ENCODE data around the gene LYPLAL1.

DNA sequence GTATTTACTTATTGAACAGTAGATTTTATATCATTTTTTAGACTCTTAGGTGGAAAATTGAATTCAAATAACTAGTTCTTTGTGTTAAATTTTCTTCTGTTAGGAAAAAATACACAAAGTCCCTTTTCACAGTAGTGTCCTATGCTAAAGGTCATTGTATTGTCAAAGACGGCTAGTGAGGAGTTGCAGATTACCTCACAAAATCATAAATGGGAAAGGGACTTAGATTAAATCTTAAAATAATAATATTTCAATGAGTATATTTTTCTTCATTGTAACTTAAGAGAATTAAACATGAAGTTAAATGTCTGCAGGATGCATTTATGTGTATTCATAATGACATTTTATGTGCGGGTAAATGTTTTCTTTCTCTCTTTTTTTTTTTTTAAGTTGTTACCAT lies 32.7 kb downstream of the LYPLAL1 start:
- TF ChIP-seq ZNF317 (CRISPR knock-in tag; IDR thresholded peaks at IDR 0.05; ENCODE audit: borderline replicate concordance, low read depth) (no peak), CTCF (IDR thresholded peaks at IDR 0.05) (no peak), ZNF416 (CRISPR knock-in tag; IDR thresholded peaks at IDR 0.05) (no peak), SP1 (CRISPR knock-in tag; conservative IDR thresholded peaks at IDR 0.05) (no peak), NR2C2 (CRISPR knock-in tag; IDR thresholded peaks at IDR 0.05) (no peak), ETV6 (CRISPR knock-in tag; IDR thresholded peaks at IDR 0.05) (no peak)
- TF ChIP-seq, protein P1, sequence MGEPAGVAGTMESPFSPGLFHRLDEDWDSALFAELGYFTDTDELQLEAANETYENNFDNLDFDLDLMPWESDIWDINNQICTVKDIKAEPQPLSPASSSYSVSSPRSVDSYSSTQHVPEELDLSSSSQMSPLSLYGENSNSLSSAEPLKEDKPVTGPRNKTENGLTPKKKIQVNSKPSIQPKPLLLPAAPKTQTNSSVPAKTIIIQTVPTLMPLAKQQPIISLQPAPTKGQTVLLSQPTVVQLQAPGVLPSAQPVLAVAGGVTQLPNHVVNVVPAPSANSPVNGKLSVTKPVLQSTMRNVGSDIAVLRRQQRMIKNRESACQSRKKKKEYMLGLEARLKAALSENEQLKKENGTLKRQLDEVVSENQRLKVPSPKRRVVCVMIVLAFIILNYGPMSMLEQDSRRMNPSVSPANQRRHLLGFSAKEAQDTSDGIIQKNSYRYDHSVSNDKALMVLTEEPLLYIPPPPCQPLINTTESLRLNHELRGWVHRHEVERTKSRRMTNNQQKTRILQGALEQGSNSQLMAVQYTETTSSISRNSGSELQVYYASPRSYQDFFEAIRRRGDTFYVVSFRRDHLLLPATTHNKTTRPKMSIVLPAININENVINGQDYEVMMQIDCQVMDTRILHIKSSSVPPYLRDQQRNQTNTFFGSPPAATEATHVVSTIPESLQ (CRISPR knock-in tag; IDR thresholded peaks at IDR 0.05), result no peak
- TF ChIP-seq, protein P2, sequence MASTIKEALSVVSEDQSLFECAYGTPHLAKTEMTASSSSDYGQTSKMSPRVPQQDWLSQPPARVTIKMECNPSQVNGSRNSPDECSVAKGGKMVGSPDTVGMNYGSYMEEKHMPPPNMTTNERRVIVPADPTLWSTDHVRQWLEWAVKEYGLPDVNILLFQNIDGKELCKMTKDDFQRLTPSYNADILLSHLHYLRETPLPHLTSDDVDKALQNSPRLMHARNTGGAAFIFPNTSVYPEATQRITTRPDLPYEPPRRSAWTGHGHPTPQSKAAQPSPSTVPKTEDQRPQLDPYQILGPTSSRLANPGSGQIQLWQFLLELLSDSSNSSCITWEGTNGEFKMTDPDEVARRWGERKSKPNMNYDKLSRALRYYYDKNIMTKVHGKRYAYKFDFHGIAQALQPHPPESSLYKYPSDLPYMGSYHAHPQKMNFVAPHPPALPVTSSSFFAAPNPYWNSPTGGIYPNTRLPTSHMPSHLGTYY (CRISPR knock-in tag; IDR thresholded peaks at IDR 0.05), result no peak

Data from WTC11 (cell line).